Renal cortical epithelial cell (primary cell): ENCODE data around the gene GALNT10. TPM values are rescaled to one million over a fixed set of nuclear protein-coding genes. Genes with fewer than 3 reads are reported as not detected.

ENCODE experiments used
- DNase-seq: peaks from one replicate; pipeline ENCODE4 v3.0.0-alpha.2; 2011; ENCODE audit warnings: low read depth
- total RNA-seq: library from RNA; depleted of rRNA; stranded (reverse); fragments of >200 nt; gene quantifications from 2 replicates; pipeline ENCODE4 v1.2.3, GENCODE V29; 2014

Gene GALNT10
- total RNA-seq, 1 donor from 2014 or later, result 78.5 TPM

- DNase-seq, result no peak
Observed at GRCh38 chr5:154234551-154234950, 44.0 kb downstream of the GALNT10 start.

GRCh38 chr5:154236011-154236410 lies 45.5 kb downstream of the GALNT10 start:
- DNase-seq, result no peak

- DNase-seq, result no peak
Observed at GRCh38 chr5:154236536-154237375, 46.2 kb downstream of the GALNT10 start.

- no peak for DNase-seq
Observed at GRCh38 chr5:154237376-154237743, 46.8 kb downstream of the GALNT10 start.

GRCh38 chr5:154237946-154238345 lies 47.4 kb downstream of the GALNT10 start:
- DNase-seq, result no peak

GRCh38 chr5:154238776-154239481 lies 48.4 kb downstream of the GALNT10 start:
- no peak for DNase-seq

GRCh38 chr5:154240595-154240994 lies 50.1 kb downstream of the GALNT10 start:
- no peak for DNase-seq

GRCh38 chr5:154241021-154241420 lies 50.5 kb downstream of the GALNT10 start:
- DNase-seq, result no peak

GRCh38 chr5:154242442-154242841 lies 51.9 kb downstream of the GALNT10 start:
- no peak for DNase-seq

GRCh38 chr5:154242964-154243376 lies 52.4 kb downstream of the GALNT10 start:
- no peak for DNase-seq

- DNase-seq, result no peak
Observed at GRCh38 chr5:154243736-154244135, 53.2 kb downstream of the GALNT10 start.

- DNase-seq, result no peak
Observed at GRCh38 chr5:154244476-154244875, 53.9 kb downstream of the GALNT10 start.

- no peak for DNase-seq
Observed at GRCh38 chr5:154248691-154249090, 58.2 kb downstream of the GALNT10 start.

GRCh38 chr5:154249826-154250225 lies 59.3 kb downstream of the GALNT10 start:
- peak; percentile 26 for DNase-seq

GRCh38 chr5:154251529-154251928 lies 61.0 kb downstream of the GALNT10 start:
- DNase-seq, result no peak

- DNase-seq, result no peak
Observed at GRCh38 chr5:154253807-154254206, 63.3 kb downstream of the GALNT10 start.

- DNase-seq, result peak; percentile 19
Observed at GRCh38 chr5:154254896-154255295, 64.4 kb downstream of the GALNT10 start.

GRCh38 chr5:154257046-154257445 lies 66.5 kb downstream of the GALNT10 start:
- no peak for DNase-seq

- DNase-seq, result no peak
Observed at GRCh38 chr5:154258531-154259217, 68.1 kb downstream of the GALNT10 start.

- no peak for DNase-seq
Observed at GRCh38 chr5:154260224-154260927, 69.8 kb downstream of the GALNT10 start.

- DNase-seq, result no peak
Observed at GRCh38 chr5:154262342-154262741, 71.8 kb downstream of the GALNT10 start.
